ENCODE results near the gene CDC42EP3. TPM values are rescaled to one million over a fixed set of nuclear protein-coding genes. Genes with fewer than 3 reads are reported as not detected.

Gene CDC42EP3
- total and polyA plus RNA-seq, 8 donors = 3.5 to 11.9 (median 6.4) TPM

DNA sequence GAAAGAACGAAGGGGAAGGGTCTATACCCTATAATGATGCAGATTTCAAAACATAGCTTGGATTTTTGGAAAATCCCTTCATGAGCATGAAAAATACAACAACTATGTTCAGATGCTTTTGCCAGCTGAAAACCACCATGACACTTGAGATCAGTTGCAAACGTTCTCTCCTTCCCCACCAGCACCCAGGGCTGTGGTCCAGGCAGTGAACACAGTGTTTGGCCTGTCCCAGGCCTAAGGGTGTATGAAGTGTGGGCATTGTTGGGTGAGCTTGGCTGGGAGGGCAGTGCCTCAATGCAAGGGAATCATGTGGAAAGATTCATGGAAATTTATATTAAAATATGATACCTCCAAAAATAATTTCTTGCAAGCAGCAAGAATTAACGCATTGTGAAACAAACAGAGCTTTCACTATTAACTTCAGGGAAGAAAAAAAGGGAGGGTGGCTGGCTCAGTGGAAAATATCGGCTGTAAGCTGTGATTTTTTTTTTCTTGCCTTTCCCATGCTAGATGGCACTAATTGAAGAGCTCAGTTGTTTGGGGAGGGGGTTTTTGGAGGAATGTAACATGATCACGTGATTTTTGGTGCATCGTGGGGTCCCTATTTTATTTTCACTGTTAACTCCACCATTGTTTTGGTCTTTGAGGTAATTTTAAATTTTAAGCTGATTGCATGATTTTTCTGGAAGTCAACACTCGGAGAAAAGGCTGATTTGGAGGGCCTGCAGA is 52.0 kb downstream of the CDC42EP3 start:
- ATAC-seq (no peak), DNase-seq (no peak), FAIRE-seq (no peak)
- intact Hi-C loops (cut with DNase I) = no loop called here
- no peak overlapping the region for H3K27ac ChIP-seq
- TF ChIP-seq, protein P1, sequence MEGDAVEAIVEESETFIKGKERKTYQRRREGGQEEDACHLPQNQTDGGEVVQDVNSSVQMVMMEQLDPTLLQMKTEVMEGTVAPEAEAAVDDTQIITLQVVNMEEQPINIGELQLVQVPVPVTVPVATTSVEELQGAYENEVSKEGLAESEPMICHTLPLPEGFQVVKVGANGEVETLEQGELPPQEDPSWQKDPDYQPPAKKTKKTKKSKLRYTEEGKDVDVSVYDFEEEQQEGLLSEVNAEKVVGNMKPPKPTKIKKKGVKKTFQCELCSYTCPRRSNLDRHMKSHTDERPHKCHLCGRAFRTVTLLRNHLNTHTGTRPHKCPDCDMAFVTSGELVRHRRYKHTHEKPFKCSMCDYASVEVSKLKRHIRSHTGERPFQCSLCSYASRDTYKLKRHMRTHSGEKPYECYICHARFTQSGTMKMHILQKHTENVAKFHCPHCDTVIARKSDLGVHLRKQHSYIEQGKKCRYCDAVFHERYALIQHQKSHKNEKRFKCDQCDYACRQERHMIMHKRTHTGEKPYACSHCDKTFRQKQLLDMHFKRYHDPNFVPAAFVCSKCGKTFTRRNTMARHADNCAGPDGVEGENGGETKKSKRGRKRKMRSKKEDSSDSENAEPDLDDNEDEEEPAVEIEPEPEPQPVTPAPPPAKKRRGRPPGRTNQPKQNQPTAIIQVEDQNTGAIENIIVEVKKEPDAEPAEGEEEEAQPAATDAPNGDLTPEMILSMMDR (IDR thresholded peaks at IDR 0.05) = no peak
- H3K4me1 ChIP-seq = peaks cover 0 to 11% (median 10%) of the 10 kb centered on the region in 3 donors
- no peaks in the 10 kb centered on the region for H3K9me3 ChIP-seq
- WGBS, 2 donors = 88 to 90% methylated on average over 7 of the region's 7 CpGs
- no peaks in the 10 kb centered on the region for H3K27me3 ChIP-seq
- H3K36me3 ChIP-seq = no peaks in the 10 kb centered on the region
- no peak overlapping the region for H3K4me3 ChIP-seq

DNA sequence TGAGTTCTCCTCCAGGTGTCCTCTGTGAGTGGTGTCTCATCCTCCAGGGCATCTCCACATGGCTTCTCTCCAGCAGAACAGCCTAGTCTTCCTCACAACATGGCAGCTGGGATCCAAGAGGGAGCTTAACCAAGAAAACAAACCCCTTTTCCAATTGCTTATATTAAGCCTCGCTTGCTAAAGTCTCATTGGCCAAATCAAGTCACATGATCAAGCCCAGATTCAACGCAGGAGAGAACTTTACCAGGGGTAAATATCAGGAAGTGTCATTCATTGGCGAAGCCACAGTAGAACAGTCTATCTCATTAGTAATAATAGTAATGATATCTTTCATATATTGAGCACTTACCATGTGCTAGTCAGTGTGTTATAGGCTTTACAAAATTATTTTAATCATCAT is 53.1 kb downstream of the CDC42EP3 start:
- peaks cover 0 to 11% (median 10%) of the 10 kb centered on the region in 3 donors for H3K4me1 ChIP-seq
- TF ChIP-seq, protein P1 (IDR thresholded peaks at IDR 0.05) = no peak
- H3K36me3 ChIP-seq = no peaks in the 10 kb centered on the region
- no peaks in the 10 kb centered on the region for H3K9me3 ChIP-seq
- H3K27me3 ChIP-seq = no peaks in the 10 kb centered on the region
- FAIRE-seq (no peak), ATAC-seq (no peak), DNase-seq (no peak)
- 90 to 92% methylated on average over 3 of the region's 3 CpGs for WGBS, 2 donors
- H3K27ac ChIP-seq = no peak overlapping the region
- H3K4me3 ChIP-seq = no peak overlapping the region
- intact Hi-C loops (cut with DNase I) = no loop called here

DNA sequence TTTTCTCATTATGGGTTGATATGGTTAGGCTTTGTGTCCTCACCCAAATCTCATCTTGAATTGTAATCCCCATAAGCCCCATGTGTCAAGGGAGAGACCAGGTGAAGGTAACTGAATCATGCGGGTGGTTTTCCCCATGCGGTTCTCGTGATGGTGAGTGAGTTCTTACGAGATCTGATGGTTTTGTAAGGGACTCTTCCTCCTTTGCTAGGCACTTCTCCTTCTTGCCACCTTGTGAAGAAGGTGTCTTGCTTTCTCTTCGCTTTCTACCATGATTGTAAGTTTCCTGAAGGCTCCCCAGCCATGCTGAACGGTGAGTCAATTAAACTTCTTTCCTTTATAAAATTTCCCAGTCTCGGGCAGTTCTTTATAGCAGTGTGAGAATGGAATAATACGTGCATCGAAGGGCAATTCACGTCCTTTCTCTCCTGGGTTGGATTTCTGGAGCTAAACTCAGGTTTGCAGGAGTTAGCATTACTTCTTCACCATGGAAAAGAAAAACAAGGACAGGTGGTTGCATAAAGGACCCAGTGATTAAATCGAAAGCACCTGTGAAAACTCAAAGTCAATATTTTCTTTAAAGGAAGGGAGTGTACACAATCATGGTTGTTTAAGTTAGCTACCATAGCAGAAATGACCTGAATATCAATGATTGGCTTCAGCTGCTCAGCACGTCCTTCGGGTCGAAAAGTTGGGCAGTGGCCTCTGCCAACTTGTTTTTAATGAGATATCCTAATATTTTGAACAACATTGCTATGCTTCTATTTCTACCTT is 54.1 kb downstream of the CDC42EP3 start:
- Histone ChIP-seq H3K27me3 (no peaks in the 10 kb centered on the region), H3K4me1 (peaks cover 0 to 11% (median 10%) of the 10 kb centered on the region in 3 donors), H3K27ac (peak overlapping the region in 2 of 4 donors; percentile 28 to 30), H3K36me3 (no peaks in the 10 kb centered on the region), H3K9me3 (no peaks in the 10 kb centered on the region), H3K4me3 (no peak overlapping the region)
- ATAC-seq (peak; percentile 27 to 71 (median 56)), DNase-seq (no peak), FAIRE-seq (no peak)
- intact Hi-C loops (cut with DNase I) = no loop called here
- TF ChIP-seq, protein P1 (IDR thresholded peaks at IDR 0.05) = no peak
- WGBS, 2 donors = 73% methylated on average over 14 of the region's 14 CpGs

DNA sequence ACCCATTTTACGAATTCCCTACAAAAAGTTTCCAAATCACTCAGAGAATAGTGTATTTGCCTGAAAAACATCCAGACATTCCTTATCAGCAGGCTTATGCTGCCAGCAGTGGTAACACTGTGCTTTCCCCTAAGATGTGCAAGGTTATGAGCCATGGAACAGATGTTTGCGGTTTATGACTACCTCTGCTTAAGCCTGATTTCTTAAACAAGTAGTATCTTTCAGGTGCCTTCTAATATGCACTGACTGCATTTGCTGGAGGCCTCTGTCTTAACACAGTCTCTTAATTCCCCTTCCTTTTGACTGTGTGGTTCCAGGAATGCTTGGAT is 54.8 kb downstream of the CDC42EP3 start:
- Histone ChIP-seq H3K9me3 (no peaks in the 10 kb centered on the region), H3K4me3 (no peak overlapping the region), H3K27ac (peak overlapping the region in 1 of 4 donors; percentile 30), H3K27me3 (no peaks in the 10 kb centered on the region), H3K36me3 (no peaks in the 10 kb centered on the region), H3K4me1 (peaks cover 0 to 11% (median 10%) of the 10 kb centered on the region in 3 donors)
- intact Hi-C loops (cut with DNase I) = no loop called here
- TF ChIP-seq, protein P1 (IDR thresholded peaks at IDR 0.05) = no peak
- ATAC-seq (peak; percentile 66 to 84 (median 73)), FAIRE-seq (no peak), DNase-seq (no peak)
- 36 to 43% methylated on average over 2 of the region's 2 CpGs for WGBS, 2 donors

Data from pancreas (tissue), 10 donors.